Measurements from ENCODE around the gene RBX1.

- TF ChIP-seq ZFP3 (CRISPR knock-in tag; IDR thresholded peaks at IDR 0.05) (no peak), ZC3H10 (CRISPR knock-in tag; IDR thresholded peaks at IDR 0.05) (no peak), ZNF565 (CRISPR knock-in tag; conservative IDR thresholded peaks at IDR 0.05; ENCODE audit: low read depth) (no peak)
Observed at GRCh38 chr22:40908895-40909294, 42.3 kb upstream of the RBX1 start.
